ENCODE measurements around the gene MBNL2.

MBNL2 gene

GRCh38 chr13:97233499-97233898 is 11.4 kb downstream of the MBNL2 start:
- DNase-seq (ENCODE audit: low read depth in 1 of 2, low spot score in 1 of 2), result no peak

DNA sequence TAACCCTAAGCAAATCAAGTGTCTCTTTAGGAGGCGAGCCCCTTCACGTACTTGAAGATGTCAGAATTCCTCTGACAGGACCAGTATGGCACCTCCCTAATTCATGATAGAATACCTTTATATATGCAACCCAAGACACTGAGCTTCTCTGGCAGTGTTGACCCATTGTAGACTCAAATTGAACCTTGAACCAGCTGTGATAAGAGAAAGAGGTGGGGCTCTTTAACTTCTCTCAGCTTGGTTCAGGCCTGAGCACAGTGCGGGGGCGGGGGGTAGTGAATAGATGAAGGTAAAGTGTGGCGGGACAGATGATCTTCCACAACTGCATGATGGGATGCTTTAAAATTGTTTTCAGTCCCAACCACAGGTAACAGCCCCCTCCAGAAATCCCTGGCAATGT is 12.1 kb downstream of the MBNL2 start:
- no peak for DNase-seq (ENCODE audit: low read depth in 1 of 2, low spot score in 1 of 2)

GRCh38 chr13:97234742-97235141 is 12.6 kb downstream of the MBNL2 start:
- DNase-seq (ENCODE audit: low read depth in 1 of 2, low spot score in 1 of 2), result no peak

- DNase-seq (ENCODE audit: low read depth in 1 of 2, low spot score in 1 of 2), result no peak
These were observed 13.6 kb downstream of the MBNL2 start for GRCh38 chr13:97235549-97236231.

GRCh38 chr13:97237388-97237787 is 15.3 kb downstream of the MBNL2 start:
- no peak for DNase-seq (ENCODE audit: low read depth in 1 of 2, low spot score in 1 of 2)

DNA sequence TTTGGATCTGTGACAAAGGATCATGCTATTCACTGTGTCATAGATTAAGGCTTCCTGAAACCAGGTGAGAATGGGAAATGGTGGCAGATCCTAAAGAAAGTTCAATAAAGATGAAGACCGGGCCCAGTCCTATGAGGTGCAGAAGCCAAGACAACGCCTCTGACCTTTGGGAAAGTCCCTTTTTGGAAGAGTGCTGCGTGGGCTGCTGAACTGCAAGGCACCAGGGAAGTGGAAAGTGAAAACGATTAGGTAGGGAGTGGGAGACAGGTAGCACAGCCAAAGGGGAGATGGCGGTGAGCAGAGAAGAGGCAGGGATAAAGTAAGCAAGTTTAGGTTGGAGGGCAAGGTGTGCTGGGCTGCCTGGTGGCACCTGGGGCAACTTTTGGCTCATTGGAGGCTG is 16.3 kb downstream of the MBNL2 start:
- DNase-seq (ENCODE audit: low read depth in 1 of 2, low spot score in 1 of 2), result no peak

- DNase-seq (ENCODE audit: low read depth in 1 of 2, low spot score in 1 of 2), result no peak
These were observed 16.8 kb downstream of the MBNL2 start for GRCh38 chr13:97238883-97239282.

- no peak for DNase-seq (ENCODE audit: low read depth in 1 of 2, low spot score in 1 of 2)
These were observed 17.2 kb downstream of the MBNL2 start for GRCh38 chr13:97239306-97239705.

DNA sequence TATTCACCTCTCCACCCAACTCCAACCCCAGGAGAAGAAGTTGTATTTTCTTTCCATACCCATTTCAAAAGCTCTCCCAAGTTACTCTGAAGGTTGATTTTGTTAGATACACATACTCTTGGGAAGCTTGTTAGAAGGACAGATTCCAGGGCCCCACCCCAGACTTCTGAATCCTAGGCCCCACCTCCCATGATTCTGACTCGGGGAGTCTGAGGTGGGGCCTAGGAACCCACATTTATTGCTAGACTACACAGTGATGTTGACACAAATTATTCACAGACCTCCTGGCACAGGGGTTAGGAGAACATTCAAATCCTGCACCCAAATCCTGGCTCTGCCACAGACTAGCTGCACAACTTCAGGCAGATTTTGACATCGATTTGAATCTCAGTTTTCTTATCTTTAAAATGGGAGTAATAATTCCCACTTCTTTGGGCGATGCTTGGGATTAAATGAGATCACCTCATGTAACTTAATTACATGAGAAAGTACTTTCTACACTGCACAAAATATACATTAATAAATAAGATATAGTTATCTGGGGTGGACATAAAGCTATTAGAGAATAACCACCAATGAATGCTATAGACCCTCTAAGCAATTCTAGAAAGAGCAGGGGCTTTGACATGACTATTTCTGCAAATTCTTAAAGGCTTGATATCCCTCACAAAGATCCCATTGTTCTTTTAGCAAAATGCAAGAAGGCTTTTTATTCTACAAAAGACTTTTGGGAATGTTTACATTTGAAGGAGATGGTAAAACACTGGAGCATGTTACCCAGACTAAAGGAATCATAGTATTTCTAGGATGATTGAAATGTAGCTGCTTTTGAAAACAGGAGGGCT is 18.0 kb downstream of the MBNL2 start:
- no peak for DNase-seq (ENCODE audit: low read depth in 1 of 2, low spot score in 1 of 2)

DNA sequence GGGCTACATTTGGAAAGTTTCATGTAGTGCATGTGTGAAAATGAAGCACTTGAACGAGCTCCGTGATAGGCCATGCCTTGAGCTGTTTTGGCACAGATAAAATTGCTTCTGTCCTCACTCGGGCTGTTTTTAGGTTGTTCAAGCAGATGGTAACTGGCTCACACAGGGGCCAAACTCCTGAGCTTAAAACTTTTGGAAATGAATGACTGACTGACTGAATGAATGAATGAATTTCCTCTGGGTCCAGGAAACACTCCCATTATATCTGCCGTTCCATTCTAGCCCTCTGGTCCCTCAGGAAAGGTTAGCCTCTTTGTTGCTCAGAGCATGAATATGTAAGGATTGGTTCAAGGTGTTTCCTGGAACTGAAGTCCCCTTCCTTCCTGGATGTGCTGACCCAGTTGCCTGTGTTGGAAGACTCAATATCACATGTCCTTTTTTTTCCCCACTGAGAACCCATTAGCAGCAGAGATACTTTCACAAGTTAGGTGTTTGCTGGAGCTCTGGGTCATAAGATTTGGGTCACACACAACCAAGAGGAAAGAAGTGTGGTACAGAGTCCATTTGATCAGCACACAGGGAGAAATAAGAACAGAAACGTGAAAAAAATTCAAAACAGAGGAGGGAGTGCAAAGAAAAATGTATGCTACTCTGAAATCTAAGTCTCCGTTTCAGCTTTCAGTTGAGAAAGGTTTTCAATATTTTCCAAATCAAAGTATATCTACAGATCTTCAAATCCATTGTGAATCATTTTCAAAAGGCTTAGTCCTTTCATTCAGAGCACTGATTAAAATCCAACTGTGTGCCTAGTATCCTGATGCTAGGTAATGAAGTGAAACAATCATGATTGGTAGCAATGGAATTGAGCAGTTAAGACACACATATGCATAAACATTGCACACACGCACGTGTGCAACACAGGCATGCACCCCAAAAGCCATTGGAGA is 18.9 kb downstream of the MBNL2 start:
- DNase-seq (ENCODE audit: low read depth in 1 of 2, low spot score in 1 of 2), result no peak

DNA sequence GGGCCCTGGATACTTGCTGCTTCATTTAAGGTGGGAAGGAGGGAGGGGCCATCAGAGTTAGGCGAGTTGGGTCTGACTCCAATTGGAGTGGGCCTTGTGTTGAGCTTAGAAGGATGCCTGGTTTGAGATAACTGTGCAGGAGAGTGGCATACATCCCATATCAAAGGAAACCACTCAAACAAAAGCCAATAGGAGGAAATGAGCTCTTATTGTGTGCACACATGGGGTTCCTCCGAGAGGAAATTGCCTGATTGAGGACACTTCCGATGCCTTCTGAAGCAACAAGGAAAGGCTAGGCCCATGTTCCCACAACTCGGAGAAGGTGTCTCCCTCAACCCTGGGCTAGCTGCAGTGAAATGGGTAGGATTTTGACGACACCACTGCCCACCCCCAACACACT is 19.6 kb downstream of the MBNL2 start:
- no peak for DNase-seq (ENCODE audit: low read depth in 1 of 2, low spot score in 1 of 2)

DNA sequence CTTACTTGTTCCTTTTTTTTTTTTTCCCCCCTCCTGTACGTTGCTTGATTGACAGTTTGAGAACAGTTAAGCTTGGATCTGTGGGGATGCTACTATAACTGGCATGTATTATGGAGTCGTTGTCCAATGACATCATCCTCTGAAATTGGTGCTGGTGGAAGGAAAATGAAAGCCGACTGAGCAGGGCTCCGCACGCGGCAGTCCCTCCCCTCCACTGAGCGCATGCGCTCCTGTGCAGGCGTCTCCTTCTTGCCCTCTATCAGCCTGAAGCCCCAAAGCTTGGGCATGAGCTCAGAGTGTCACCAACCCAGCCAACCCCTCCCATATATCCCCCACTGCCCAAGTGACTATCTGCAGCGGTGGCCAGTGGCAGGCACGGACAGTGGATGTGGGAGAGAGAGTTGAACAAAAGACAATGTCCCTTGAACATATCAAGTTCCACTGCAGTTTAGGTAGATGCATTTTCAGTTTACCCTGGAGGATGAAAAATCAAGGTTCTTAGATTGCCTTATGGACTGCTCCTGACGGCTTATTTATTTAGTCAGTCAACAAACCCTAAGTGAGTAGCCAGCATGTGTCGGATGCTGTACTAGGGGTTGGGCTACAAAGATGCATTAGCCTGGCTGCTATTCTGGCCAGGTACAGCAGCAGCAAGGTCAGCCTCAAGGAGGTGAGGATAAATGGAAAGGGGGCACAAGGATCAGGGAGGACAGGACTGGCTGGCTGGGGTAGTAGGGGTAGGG is 20.8 kb downstream of the MBNL2 start:
- DNase-seq (ENCODE audit: low read depth in 1 of 2, low spot score in 1 of 2), result no peak

GRCh38 chr13:97243915-97244781 is 22.0 kb downstream of the MBNL2 start:
- no peak for DNase-seq (ENCODE audit: low read depth in 1 of 2, low spot score in 1 of 2)

- no peak for DNase-seq (ENCODE audit: low read depth in 1 of 2, low spot score in 1 of 2)
These were observed 22.9 kb downstream of the MBNL2 start for GRCh38 chr13:97245011-97245410.

DNA sequence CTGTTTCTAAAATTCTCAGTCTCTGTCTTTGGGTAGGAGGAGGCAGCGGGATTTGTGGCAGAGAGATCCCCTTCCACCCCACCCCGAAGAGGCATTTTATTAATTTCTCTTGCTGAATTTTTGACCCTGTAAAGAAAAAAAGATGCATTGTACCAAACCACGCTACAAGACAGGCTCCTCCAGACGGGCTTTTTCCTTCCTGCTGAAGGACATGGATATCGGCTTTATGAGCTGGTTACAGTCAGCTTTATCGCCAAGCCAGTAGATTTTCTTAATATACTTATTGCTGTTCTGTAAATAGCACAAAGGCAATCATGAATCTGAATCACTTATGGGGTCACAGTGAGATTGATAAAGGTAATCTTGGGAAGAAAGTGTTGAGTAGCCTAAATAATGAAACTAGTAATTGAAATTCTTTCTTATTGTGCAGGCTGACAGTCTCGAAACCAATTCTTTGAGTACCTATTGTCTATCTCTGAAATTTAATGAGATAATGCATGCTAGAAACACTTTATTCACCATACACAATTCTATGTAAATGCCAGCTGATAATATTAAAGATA is 24.5 kb downstream of the MBNL2 start:
- DNase-seq (ENCODE audit: low read depth in 1 of 2, low spot score in 1 of 2), result no peak

GRCh38 chr13:97248243-97248642 is 26.1 kb downstream of the MBNL2 start:
- DNase-seq (ENCODE audit: low read depth in 1 of 2, low spot score in 1 of 2), result no peak

DNA sequence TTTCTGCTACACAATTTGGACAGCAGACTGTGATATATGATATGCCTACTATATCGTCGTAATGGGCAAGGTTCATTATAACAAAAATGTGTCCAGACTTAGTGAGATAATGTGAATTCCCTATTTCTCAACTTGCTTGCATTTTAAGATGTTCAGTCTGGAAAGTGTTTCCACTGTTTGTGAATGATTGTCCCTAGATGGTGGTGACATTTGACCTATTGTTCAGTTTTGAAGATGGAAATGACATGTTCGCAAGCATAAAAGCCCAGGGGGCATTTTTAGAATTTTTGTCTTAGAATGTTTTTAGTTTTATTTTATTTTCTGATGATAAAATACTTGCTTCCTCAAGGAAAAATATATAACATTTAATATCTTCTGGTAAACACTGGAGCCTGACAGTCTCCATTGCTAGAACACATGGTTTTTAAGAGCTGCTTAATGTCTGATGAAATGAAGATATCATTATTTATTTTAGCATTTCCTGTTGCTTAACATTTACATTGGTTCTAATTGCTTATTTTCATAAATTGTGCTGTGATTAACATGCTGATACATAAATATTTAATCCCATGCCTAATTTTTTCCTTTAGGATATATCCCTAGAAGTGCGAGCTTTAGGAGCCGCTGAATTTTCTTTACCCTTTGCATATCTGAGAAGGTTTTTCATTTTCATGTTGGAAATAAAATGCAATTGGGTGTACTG is 27.1 kb downstream of the MBNL2 start:
- no peak for DNase-seq (ENCODE audit: low read depth in 1 of 2, low spot score in 1 of 2)

DNA sequence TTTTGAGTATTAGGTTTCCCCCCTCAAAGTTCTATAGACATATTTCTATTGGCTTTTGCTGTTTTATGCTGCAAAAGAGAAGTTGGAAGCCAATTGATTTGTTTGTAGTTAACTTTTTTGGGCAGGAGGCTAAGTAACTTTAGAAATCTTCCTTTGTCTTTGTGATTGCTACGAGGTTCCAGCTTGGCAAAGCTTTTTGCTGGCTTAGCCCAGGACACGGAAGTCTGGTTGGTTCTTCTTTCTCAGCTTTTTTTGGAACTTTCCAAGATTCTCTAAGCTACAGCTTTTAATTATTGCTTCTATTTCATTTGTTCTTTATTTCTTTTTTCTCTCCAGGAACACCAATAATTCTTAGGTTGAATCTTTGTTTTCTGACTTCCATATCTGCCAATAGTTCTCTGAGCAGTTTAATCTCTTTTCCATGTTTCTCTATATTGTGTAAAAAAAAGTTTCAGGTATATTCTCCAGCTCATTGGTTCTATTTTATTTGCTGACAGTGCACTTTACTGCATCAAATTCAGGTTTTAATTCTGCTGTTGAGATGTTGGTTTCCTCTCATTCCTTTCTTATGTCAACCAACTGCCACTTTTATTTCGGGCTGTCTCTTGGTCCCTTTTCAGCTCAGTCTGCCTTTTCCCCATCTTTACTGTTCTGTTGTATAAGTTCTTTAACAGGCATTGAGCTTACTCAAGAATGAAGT is 27.8 kb downstream of the MBNL2 start:
- DNase-seq (ENCODE audit: low read depth in 1 of 2, low spot score in 1 of 2), result no peak

Measured in activated T-helper 1 cell treated with anti-CD3 and anti-CD28 coated beads, Interleukin-2, amount 50 U/mL, for 16 hours (primary cell).